ENCODE measurements around the gene S100A10.

DNA sequence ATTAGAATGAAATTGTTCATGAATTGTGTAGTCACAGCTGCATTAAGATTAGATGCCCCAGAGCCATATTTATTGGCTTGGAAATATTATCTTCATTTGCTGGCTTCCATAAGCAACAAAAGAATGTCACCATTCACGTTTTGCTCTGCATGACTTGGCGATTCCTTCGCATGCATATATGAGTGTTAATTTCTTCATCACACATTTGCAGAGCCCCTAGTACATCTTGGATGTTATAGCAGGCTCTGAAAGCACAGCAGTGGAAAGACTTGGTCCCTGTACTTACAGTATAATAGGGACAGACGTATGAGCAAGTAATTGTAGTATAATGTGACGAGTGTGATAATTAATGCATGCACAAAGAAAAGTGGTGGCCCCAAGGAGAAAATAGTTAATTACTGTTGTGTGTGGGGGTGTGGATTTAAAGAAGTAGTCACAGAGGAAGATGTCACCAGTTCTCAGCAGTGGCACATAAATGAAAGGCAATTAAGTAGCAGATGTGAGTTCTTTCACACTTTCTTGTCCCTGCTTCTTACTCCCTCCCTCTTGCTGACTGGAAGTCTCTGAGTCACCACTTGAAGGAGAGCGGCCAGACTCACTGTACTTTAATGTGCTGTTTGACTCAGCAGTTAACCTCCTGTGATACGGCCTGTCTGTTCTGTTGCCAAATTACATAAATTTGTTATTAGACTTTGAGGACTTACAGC is 21.0 kb downstream of the S100A10 start:
- TF ChIP-seq CTCF (IDR thresholded peaks at IDR 0.05; ENCODE audit: insufficient read depth, low read length) (no peak), GABPA (IDR thresholded peaks at IDR 0.05; ENCODE audit: low read depth) (no peak)
- TF ChIP-seq, protein P1, sequence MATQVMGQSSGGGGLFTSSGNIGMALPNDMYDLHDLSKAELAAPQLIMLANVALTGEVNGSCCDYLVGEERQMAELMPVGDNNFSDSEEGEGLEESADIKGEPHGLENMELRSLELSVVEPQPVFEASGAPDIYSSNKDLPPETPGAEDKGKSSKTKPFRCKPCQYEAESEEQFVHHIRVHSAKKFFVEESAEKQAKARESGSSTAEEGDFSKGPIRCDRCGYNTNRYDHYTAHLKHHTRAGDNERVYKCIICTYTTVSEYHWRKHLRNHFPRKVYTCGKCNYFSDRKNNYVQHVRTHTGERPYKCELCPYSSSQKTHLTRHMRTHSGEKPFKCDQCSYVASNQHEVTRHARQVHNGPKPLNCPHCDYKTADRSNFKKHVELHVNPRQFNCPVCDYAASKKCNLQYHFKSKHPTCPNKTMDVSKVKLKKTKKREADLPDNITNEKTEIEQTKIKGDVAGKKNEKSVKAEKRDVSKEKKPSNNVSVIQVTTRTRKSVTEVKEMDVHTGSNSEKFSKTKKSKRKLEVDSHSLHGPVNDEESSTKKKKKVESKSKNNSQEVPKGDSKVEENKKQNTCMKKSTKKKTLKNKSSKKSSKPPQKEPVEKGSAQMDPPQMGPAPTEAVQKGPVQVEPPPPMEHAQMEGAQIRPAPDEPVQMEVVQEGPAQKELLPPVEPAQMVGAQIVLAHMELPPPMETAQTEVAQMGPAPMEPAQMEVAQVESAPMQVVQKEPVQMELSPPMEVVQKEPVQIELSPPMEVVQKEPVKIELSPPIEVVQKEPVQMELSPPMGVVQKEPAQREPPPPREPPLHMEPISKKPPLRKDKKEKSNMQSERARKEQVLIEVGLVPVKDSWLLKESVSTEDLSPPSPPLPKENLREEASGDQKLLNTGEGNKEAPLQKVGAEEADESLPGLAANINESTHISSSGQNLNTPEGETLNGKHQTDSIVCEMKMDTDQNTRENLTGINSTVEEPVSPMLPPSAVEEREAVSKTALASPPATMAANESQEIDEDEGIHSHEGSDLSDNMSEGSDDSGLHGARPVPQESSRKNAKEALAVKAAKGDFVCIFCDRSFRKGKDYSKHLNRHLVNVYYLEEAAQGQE (IDR thresholded peaks at IDR 0.05; ENCODE audit: insufficient replicate concordance, low read depth): no peak
